MCF 10A (cell line): ENCODE data around the gene SYNGR4. TPM values are rescaled to one million over a fixed set of nuclear protein-coding genes. Genes with fewer than 3 reads are reported as not detected.

Source experiments
- BruUV-seq: library from RNA; stranded (reverse); fragments of 400-500 nt; replicated peaks from 2 replicates; lab custom pipeline; 2021; lab: Mats Ljungman, UMichigan
- CTCF ChIA-PET: fragments of 300-600 bp; sonication (Branson Sonifier 250); formaldehyde crosslinking; extraction: SDS; loops from one replicate; lab custom pipeline; 2021; ENCODE audit warnings: antibody characterized with exemption, inconsistent platforms; lab: Yijun Ruan, JAX
- POLR2A ChIA-PET: fragments of 300-600, 350-650 bp; sonication (Branson Sonifier 250); formaldehyde crosslinking; extraction: SDS; loops from one replicate; lab custom pipeline; 2020; ENCODE audit warnings: antibody characterized with exemption, inconsistent platforms; lab: Yijun Ruan, JAX
- DNase-seq: peaks from one replicate; pipeline ENCODE4 v3.0.0-alpha.2; 2018; ENCODE audit not compliant: unreplicated experiment
- H3K27ac Mint-ChIP-seq: one replicate; pipeline ENCODE4 v1.8.0; 2022; ENCODE audit warnings: mild to moderate bottlenecking, low read depth, mixed read lengths; ENCODE audit not compliant: unreplicated experiment
- H3K27me3 Mint-ChIP-seq: one replicate; pipeline ENCODE4 v1.8.0; 2022; ENCODE audit warnings: mixed read lengths; ENCODE audit not compliant: insufficient read depth, unreplicated experiment
- H3K36me3 Mint-ChIP-seq: one replicate; pipeline ENCODE4 v1.8.0; 2022; ENCODE audit warnings: mild to moderate bottlenecking, moderate library complexity, mixed read lengths; ENCODE audit not compliant: insufficient read depth, unreplicated experiment
- H3K4me1 Mint-ChIP-seq: one replicate; pipeline ENCODE4 v1.8.0; 2022; ENCODE audit warnings: mixed read lengths; ENCODE audit not compliant: insufficient read depth, unreplicated experiment
- H3K4me3 Mint-ChIP-seq: one replicate; pipeline ENCODE4 v1.8.0; 2022; ENCODE audit warnings: mild to moderate bottlenecking, moderate library complexity, mixed read lengths; ENCODE audit not compliant: unreplicated experiment
- H3K9me3 Mint-ChIP-seq: one replicate; pipeline ENCODE4 v1.8.0; 2022; ENCODE audit warnings: mixed read lengths; ENCODE audit not compliant: unreplicated experiment
- intact Hi-C: fragments of 100-400 bp; cut with micrococcal nuclease; formaldehyde crosslinking; loops from 2 replicates; pipeline ENCODE4 v1.14.1; 2022
- total RNA-seq: library from RNA; stranded (reverse); gene quantifications from 2 replicates; pipeline ENCODE4 v1.2.3, GENCODE V29; 2022
- TF ChIP-seq, protein P1 (sequence below): fragments of 200-600 bp; IDR thresholded peaks from one replicate; pipeline ENCODE4 v1.8.0; 2022; ENCODE audit warnings: antibody characterized with exemption, mild to moderate bottlenecking; ENCODE audit not compliant: unreplicated experiment

The SYNGR4 gene
- total RNA-seq, 1 experiment from 2014 or later, result not detected

DNA sequence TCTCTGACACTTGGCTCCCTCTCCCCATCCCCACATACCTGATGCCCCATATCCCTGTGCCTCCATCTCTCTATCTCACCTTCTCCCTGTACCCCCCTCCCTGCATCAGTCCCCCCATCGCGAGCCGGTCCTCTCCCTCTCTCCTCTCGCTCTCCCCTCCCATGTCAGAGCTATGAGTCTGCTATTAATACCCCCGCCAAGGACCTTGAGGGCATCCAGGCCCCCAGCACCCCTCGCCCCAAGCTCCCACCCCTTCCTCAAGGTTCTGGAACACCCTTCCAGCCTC is 30.9 kb downstream of the SYNGR4 start:
- Mint-ChIP-seq H3K27ac (no peak overlapping the region), H3K27me3 (peaks cover 22% of the 10 kb centered on the region), H3K4me1 (peaks cover 43% of the 10 kb centered on the region), H3K36me3 (peaks cover 7% of the 10 kb centered on the region), H3K9me3 (no peaks in the 10 kb centered on the region), H3K4me3 (peak overlapping the region; percentile 91)
- no peak for DNase-seq
- intact Hi-C loops, result no loop called here
- TF ChIP-seq, protein P1, sequence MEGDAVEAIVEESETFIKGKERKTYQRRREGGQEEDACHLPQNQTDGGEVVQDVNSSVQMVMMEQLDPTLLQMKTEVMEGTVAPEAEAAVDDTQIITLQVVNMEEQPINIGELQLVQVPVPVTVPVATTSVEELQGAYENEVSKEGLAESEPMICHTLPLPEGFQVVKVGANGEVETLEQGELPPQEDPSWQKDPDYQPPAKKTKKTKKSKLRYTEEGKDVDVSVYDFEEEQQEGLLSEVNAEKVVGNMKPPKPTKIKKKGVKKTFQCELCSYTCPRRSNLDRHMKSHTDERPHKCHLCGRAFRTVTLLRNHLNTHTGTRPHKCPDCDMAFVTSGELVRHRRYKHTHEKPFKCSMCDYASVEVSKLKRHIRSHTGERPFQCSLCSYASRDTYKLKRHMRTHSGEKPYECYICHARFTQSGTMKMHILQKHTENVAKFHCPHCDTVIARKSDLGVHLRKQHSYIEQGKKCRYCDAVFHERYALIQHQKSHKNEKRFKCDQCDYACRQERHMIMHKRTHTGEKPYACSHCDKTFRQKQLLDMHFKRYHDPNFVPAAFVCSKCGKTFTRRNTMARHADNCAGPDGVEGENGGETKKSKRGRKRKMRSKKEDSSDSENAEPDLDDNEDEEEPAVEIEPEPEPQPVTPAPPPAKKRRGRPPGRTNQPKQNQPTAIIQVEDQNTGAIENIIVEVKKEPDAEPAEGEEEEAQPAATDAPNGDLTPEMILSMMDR, result no peak
- BruUV-seq, result no TSS peak
- POLR2A ChIA-PET, result interaction anchor here (0.6 to 1.2 kb wide), 4 partner anchors 24 to 74 kb away, joined by 3 to 9 read pairs (median 3); partner anchors contain the start of gene GRWD1
- CTCF ChIA-PET, result interaction anchor here (0.6 kb wide), 1 partner anchor 98 kb away, joined by 3 read pairs; no protein-coding TSS in a partner anchor

DNA sequence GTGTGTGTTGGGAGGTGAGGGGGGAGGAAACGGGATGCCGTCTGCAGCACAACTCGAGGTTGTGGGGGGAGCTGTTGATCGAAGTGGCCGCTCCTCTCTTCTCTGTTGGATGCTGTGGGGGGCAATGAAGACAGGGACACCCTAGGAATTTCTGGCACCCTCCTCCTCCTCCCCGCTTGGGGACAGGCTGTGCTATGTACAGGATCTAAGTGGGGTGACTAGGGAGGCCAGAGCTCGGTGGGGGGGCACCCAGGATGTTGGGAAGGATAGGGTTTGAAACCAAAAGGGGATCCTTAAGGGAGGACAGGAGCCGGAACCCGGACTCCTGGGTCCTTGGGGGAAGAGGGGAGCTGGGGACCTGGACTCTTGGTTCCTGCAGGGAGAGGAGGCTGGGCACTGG is 31.3 kb downstream of the SYNGR4 start:
- Mint-ChIP-seq H3K4me1 (peaks cover 43% of the 10 kb centered on the region), H3K27me3 (peaks cover 22% of the 10 kb centered on the region), H3K9me3 (no peaks in the 10 kb centered on the region), H3K27ac (no peak overlapping the region), H3K36me3 (peaks cover 7% of the 10 kb centered on the region), H3K4me3 (peak overlapping the region; percentile 91)
- ChIA-PET POLR2A (interaction anchor here (0.6 to 1.2 kb wide), 5 partner anchors 24 to 1159 kb away, joined by 3 to 9 read pairs (median 3); partner anchors contain the start of gene GRWD1), CTCF (interaction anchor here (0.6 to 0.7 kb wide), 4 partner anchors 25 to 693 kb away, joined by 3 read pairs; no protein-coding TSS in a partner anchor)
- no peak for DNase-seq
- BruUV-seq, result no TSS peak
- intact Hi-C loops, result no loop called here
- TF ChIP-seq, protein P1, result no peak

DNA sequence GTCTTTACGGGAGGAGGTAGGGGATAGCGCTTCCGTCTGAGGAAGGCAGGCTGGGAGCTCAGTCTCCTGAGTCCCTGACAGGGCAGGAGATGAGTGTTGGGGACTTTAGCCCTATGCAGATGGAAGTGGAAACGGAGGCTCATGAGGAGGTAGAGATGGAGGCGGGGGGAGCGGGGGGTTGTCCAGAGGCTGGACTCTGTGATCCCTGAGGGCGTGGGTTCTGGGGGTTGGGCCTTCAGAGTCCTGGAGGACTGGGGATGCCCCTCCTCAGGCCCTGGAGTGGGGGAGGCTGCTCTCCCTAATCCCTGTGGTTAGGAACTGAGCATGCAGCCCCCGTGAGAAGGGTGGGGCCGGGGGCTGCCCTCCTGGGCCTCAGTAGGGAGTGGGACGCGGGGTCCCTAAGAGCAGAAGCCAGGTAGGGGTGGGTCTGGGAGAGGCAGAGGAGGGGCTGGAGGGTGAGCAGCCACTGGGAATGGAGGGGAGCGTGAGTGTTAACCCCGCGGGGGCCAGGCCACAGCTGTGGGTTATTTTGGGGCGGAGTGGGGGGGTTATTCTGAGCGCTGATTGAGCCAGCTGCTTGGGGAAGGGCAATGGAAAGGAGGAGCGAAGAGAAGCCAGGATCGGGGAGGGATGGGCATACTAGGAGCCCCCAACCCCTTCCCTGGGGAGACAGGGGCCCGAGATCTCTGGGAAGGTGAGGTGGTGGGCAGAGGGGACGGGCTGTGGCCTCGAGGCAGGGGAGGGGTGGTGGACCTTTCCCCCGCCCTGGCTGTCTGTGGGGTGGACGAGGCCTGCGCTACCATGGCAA is 32.1 kb downstream of the SYNGR4 start:
- Mint-ChIP-seq H3K27me3 (peaks cover 22% of the 10 kb centered on the region), H3K4me1 (peaks cover 43% of the 10 kb centered on the region), H3K9me3 (no peaks in the 10 kb centered on the region), H3K36me3 (peaks cover 2% of the 10 kb centered on the region), H3K4me3 (peak overlapping the region; percentile 91), H3K27ac (no peak overlapping the region)
- no peak for DNase-seq
- TF ChIP-seq, protein P1, result no peak
- intact Hi-C loops, result no loop called here
- POLR2A ChIA-PET, result interaction anchor here (0.7 to 1.2 kb wide), 2 partner anchors 49 to 1158 kb away, joined by 3 to 9 read pairs; no protein-coding TSS in a partner anchor
- CTCF ChIA-PET, result interaction anchor here (0.6 to 0.7 kb wide), 3 partner anchors 24 to 692 kb away, joined by 3 read pairs; no protein-coding TSS in a partner anchor
- BruUV-seq, result no TSS peak

DNA sequence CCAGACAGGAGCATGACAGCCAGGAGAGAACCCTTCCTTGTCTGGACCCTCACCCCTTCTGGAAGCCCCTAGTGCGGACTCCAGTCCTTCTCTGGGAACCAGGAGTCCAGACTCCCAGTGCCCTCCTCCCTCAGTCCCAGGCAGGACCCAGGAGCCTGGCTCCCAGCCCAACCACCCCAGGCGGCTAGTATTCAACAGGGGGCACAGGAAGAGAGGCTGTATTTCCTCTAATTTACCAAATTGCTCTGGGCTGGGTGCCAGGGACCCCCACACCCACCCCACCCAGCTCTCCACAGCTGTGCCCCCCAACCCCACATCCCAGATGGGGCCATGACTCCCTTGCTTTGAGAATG is 32.6 kb downstream of the SYNGR4 start:
- POLR2A ChIA-PET, result no interaction called here
- intact Hi-C loops, result no loop called here

More for the DNA sequence above, 32.6 kb downstream of the SYNGR4 start:
- Mint-ChIP-seq H3K27me3 (peaks cover 22% of the 10 kb centered on the region), H3K27ac (no peak overlapping the region), H3K9me3 (no peaks in the 10 kb centered on the region), H3K4me3 (peak overlapping the region; percentile 91), H3K36me3 (no peaks in the 10 kb centered on the region), H3K4me1 (peaks cover 43% of the 10 kb centered on the region)
- no peak for DNase-seq
- TF ChIP-seq, protein P1, result no peak
- no TSS peak for BruUV-seq
- CTCF ChIA-PET, result no interaction called here
